Panc1 (cell line): ENCODE measurements around the gene KCNK6. TPM values are rescaled to one million over a fixed set of nuclear protein-coding genes. Genes with fewer than 3 reads are reported as not detected.
A peak's percentile ranks its signal among the peaks of the same experiment; 100 is the strongest.

Source experiments
- ATAC-seq: fragments of 200-7000 bp; cut with Tn5 transposase; 2 replicates; pipeline ENCODE4 v1.9.1; 2020; ENCODE audit warnings: mild to moderate bottlenecking, moderate library complexity
- BruUV-seq: library from RNA; stranded (reverse); fragments of 400-500 nt; replicated peaks from 2 replicates; lab custom pipeline; 2021; lab: Mats Ljungman, UMichigan
- CTCF ChIA-PET: fragments of 300-600 bp; sonication (Branson Sonifier 250); formaldehyde crosslinking; loops from one replicate; lab custom pipeline; 2022; ENCODE audit warnings: antibody characterized with exemption; lab: Charles Lee
- POLR2A ChIA-PET: fragments of 300-600 bp; sonication (Branson Sonifier 250); formaldehyde crosslinking; loops from one replicate; lab custom pipeline; 2022; ENCODE audit warnings: antibody characterized with exemption; lab: Charles Lee
- DNase-seq: peaks from one replicate; pipeline ENCODE4 v3.0.0-alpha.2; 2010; ENCODE audit warnings: low read depth, low spot score
- H3K27ac ChIP-seq: 2 replicates; pipeline ENCODE4 v1.5.1; 2011; ENCODE audit warnings: mild to moderate bottlenecking, low read length, inconsistent platforms
- H3K27me3 ChIP-seq: fragments of 200-500 bp; sonication (Bioruptor generic); 2 replicates; pipeline ENCODE4 v1.6.0; 2014; ENCODE audit warnings: low read length, inconsistent platforms; ENCODE audit not compliant: control insufficient read depth, insufficient read depth
- H3K36me3 ChIP-seq: fragments of 200-500 bp; sonication (Bioruptor generic); 2 replicates; pipeline ENCODE4 v1.5.1; 2014; ENCODE audit warnings: inconsistent platforms, mild to moderate bottlenecking, low read length, moderate library complexity; ENCODE audit not compliant: control insufficient read depth, insufficient read depth
- H3K4me1 ChIP-seq: 2 replicates; pipeline ENCODE4 v1.5.1; 2011; ENCODE audit warnings: inconsistent platforms, mild to moderate bottlenecking, low read length, moderate library complexity; ENCODE audit not compliant: control insufficient read depth, insufficient read depth
- H3K4me3 ChIP-seq, 2 experiments: 2 replicates each; pipeline ENCODE4 v1.5.1; 2011 to 2012; ENCODE audit warnings: low read depth in 2 of 2, low read length in 2 of 2, mild to moderate bottlenecking in 2 of 2, inconsistent platforms in 1 of 2, moderate library complexity in 1 of 2
- H3K9me3 ChIP-seq: fragments of 200-500 bp; sonication (Bioruptor generic); 2 replicates; pipeline ENCODE4 v1.5.1; 2014; ENCODE audit warnings: low read depth, mild to moderate bottlenecking, inconsistent platforms, low read length, moderate library complexity; ENCODE audit not compliant: control insufficient read depth, insufficient read depth
- CTCF ChIP-seq: fragments of 450-650 bp; IDR thresholded peaks from 2 replicates; pipeline ENCODE4 v1.5.1; 2017; ENCODE audit warnings: mild to moderate bottlenecking
- POLR2AphosphoS5 ChIP-seq: IDR thresholded peaks from 2 replicates; pipeline ENCODE4 v1.6.1; 2012; ENCODE audit warnings: mild to moderate bottlenecking, low read depth, low read length, moderate library complexity
- REST ChIP-seq, 2 experiments: IDR thresholded peaks; 2 replicates each; pipeline ENCODE4 v1.6.1; 2011 to 2012; ENCODE audit warnings: low read depth in 2 of 2, control low read depth in 1 of 2, low read length in 1 of 2, mild to moderate bottlenecking in 1 of 2, moderate library complexity in 1 of 2; ENCODE audit not compliant: insufficient read depth in 1 of 2
- SIN3A ChIP-seq: IDR thresholded peaks from 2 replicates; pipeline ENCODE4 v1.6.1; 2012; ENCODE audit warnings: low read depth, mild to moderate bottlenecking, low read length, moderate library complexity, borderline replicate concordance; ENCODE audit not compliant: insufficient read depth
- TCF7L2 ChIP-seq: IDR thresholded peaks from 2 replicates; pipeline ENCODE4 v1.6.1; 2011; ENCODE audit warnings: mild to moderate bottlenecking, low read depth, low read length, inconsistent platforms
- in situ Hi-C: cut with HindIII; loops from 2 replicates; pipeline ENCODE4 v1.10.0; 2016; ENCODE audit warnings: low sequenced_read_pairs, low pct_unique_long_range_greater_than_20kb
- intact Hi-C: fragments of 100-400 bp; cut with micrococcal nuclease; formaldehyde crosslinking; loops from one replicate; pipeline ENCODE4 v1.10.0; 2022; ENCODE audit not compliant: unreplicated experiment
- total RNA-seq: library from RNA; stranded (reverse); gene quantifications from one replicate; pipeline ENCODE4 v1.2.1, GENCODE V29; 2021; ENCODE audit not compliant: unreplicated experiment

KCNK6 gene
- total RNA-seq, 1 experiment from 2014 or later, result 17.2 TPM

GRCh38 chr19:38276942-38277517 lies 42.6 kb upstream of the KCNK6 start:
- no peak overlapping the region for H3K4me3 ChIP-seq
- no peaks in the 10 kb centered on the region for H3K27me3 ChIP-seq
- H3K4me1 ChIP-seq, result peaks cover 79% of the 10 kb centered on the region
- H3K36me3 ChIP-seq, result peaks cover 5% of the 10 kb centered on the region; the same call in 1 of the 2 replicates
- DNase-seq (no peak), ATAC-seq (no peak)
- H3K9me3 ChIP-seq, result no peaks in the 10 kb centered on the region
- TF ChIP-seq POLR2AphosphoS5 (0 out of 2 replicates have a peak, but pooled peaks have one; percentile 27), SIN3A (no peak)
- POLR2A ChIA-PET, result no interaction called here
- intact Hi-C loops (no loop called here), in situ Hi-C loops (no loop called here)
- CTCF ChIA-PET, result interaction anchor here (0.9 kb wide), 1 partner anchor 52 kb away, joined by 3 read pairs; no protein-coding TSS in a partner anchor
- peak overlapping the region; percentile 71 for H3K27ac ChIP-seq
- no TSS peak for BruUV-seq

- Histone ChIP-seq H3K4me1 (peaks cover 79% of the 10 kb centered on the region), H3K27me3 (no peaks in the 10 kb centered on the region), H3K9me3 (no peaks in the 10 kb centered on the region), H3K27ac (peak overlapping the region; percentile 71), H3K36me3 (peaks cover 5% of the 10 kb centered on the region; the same call in 1 of the 2 replicates), H3K4me3 (no peak overlapping the region)
- intact Hi-C loops (no loop called here), in situ Hi-C loops (no loop called here)
- DNase-seq (no peak), ATAC-seq (no peak)
- CTCF ChIA-PET, result interaction anchor here (0.6 kb wide), 1 partner anchor 132 kb away, joined by 5 read pairs; no protein-coding TSS in a partner anchor
- POLR2A ChIA-PET, result no interaction called here
- BruUV-seq, result no TSS peak
- TF ChIP-seq REST (IDR thresholded peaks at IDR 0.05; ENCODE audit: insufficient read depth in 1 of 2, low read depth in 2 of 2, low read length in 1 of 2) (no peak), TCF7L2 (no peak)
These were observed 42.1 kb upstream of the KCNK6 start for GRCh38 chr19:38277549-38277948.

- CTCF ChIA-PET, result interaction anchor here (0.6 kb wide), 1 partner anchor 131 kb away, joined by 5 read pairs; no protein-coding TSS in a partner anchor
- BruUV-seq, result no TSS peak
- H3K27me3 ChIP-seq, result no peaks in the 10 kb centered on the region
- ATAC-seq (peak; percentile 8; the same call in 1 of the 2 replicates), DNase-seq (no peak)
- H3K27ac ChIP-seq, result peak overlapping the region; percentile 71
- no peak overlapping the region for H3K4me3 ChIP-seq
- H3K4me1 ChIP-seq, result peaks cover 79% of the 10 kb centered on the region
- intact Hi-C loops (no loop called here), in situ Hi-C loops (no loop called here)
- POLR2A ChIA-PET, result interaction anchor here (0.7 kb wide), 2 partner anchors 8 to 30 kb away, joined by 3 to 4 read pairs; no protein-coding TSS in a partner anchor
- no peaks in the 10 kb centered on the region for H3K9me3 ChIP-seq
- peaks cover 5% of the 10 kb centered on the region; the same call in 1 of the 2 replicates for H3K36me3 ChIP-seq
- TF ChIP-seq REST (IDR thresholded peaks at IDR 0.05; ENCODE audit: insufficient read depth in 1 of 2, low read depth in 2 of 2, low read length in 1 of 2) (no peak), TCF7L2 (no peak), CTCF (no peak), POLR2AphosphoS5 (no peak), SIN3A (no peak)
These were observed 41.5 kb upstream of the KCNK6 start for GRCh38 chr19:38277969-38278680.
